CD8-positive, alpha-beta memory T cell (primary cell): ENCODE results near the gene ZNF761. TPM values are rescaled to one million over a fixed set of nuclear protein-coding genes. Genes with fewer than 3 reads are reported as not detected.
A peak's percentile ranks its signal among the peaks of the same experiment; 100 is the strongest.
"Not testable (repeated sequence)": the region's sequence is repeated elsewhere in the genome, so short reads cannot be mapped to it uniquely, and the experiment has no call there.

Experiments
- CTCF ChIA-PET: fragments of 350-600 bp; sonication (Branson Sonifier 250); formaldehyde crosslinking; loops from one replicate; lab custom pipeline; 2021; ENCODE audit warnings: antibody characterized with exemption; lab: Charles Lee
- POLR2A ChIA-PET: fragments of 350-600 bp; sonication (Branson Sonifier 250); formaldehyde crosslinking; loops from one replicate; lab custom pipeline; 2021; ENCODE audit warnings: antibody characterized with exemption; lab: Charles Lee
- DNase-seq, 5 donors: peaks; one replicate each; pipeline versions ENCODE4 v3.0.0 to v3.0.0-alpha.2; 2020 to 2022; ENCODE audit warnings: mixed read lengths in 1 of 5
- H3K27ac ChIP-seq: one replicate; pipeline ENCODE4 v1.7.0; 2013; ENCODE audit warnings: low read depth, mild to moderate bottlenecking, low read length, moderate library complexity
- H3K27me3 ChIP-seq: 2 replicates; pipeline ENCODE4 v1.7.0; 2013; ENCODE audit warnings: low read length, mild to moderate bottlenecking; ENCODE audit not compliant: insufficient read depth, poor library complexity, severe bottlenecking
- H3K36me3 ChIP-seq: 2 replicates; pipeline ENCODE4 v1.7.0; 2013; ENCODE audit warnings: mild to moderate bottlenecking, low read length, moderate library complexity; ENCODE audit not compliant: insufficient read depth
- H3K4me1 ChIP-seq: 2 replicates; pipeline ENCODE4 v1.7.0; 2013; ENCODE audit warnings: mild to moderate bottlenecking, low read length, moderate library complexity; ENCODE audit not compliant: insufficient read depth
- H3K4me3 ChIP-seq: 2 replicates; pipeline ENCODE4 v1.7.0; 2013; ENCODE audit warnings: mild to moderate bottlenecking, low read length
- H3K9me3 ChIP-seq: 2 replicates; pipeline ENCODE4 v1.7.0; 2013; ENCODE audit warnings: mild to moderate bottlenecking, low read length
- H3K27ac Mint-ChIP-seq, 8 donors: one replicate each; pipeline ENCODE4 v1.8.0; 2020 to 2021; ENCODE audit warnings: mixed read lengths in 8 of 8, mild to moderate bottlenecking in 6 of 8, inconsistent platforms in 3 of 8, moderate library complexity in 3 of 8
- H3K27me3 Mint-ChIP-seq, 2 donors: one replicate each; pipeline ENCODE4 v1.8.0; 2020 to 2021; ENCODE audit warnings: mixed read lengths in 2 of 2, mild to moderate bottlenecking in 1 of 2, moderate library complexity in 1 of 2
- H3K36me3 Mint-ChIP-seq, 3 donors: one replicate each; pipeline ENCODE4 v1.8.0; 2020 to 2021; ENCODE audit warnings: mixed read lengths in 3 of 3, inconsistent platforms in 1 of 3, mild to moderate bottlenecking in 1 of 3
- H3K4me1 Mint-ChIP-seq, 3 donors: one replicate each; pipeline ENCODE4 v1.8.0; 2020 to 2021; ENCODE audit warnings: mixed read lengths in 3 of 3, inconsistent platforms in 1 of 3, mild to moderate bottlenecking in 1 of 3
- H3K4me3 Mint-ChIP-seq, 7 donors: one replicate each; pipeline ENCODE4 v1.8.0; 2020 to 2021; ENCODE audit warnings: mixed read lengths in 7 of 7, mild to moderate bottlenecking in 6 of 7, moderate library complexity in 4 of 7, inconsistent platforms in 2 of 7
- H3K9me3 Mint-ChIP-seq, 5 donors: one replicate each; pipeline ENCODE4 v1.8.0; 2020 to 2022; ENCODE audit warnings: mixed read lengths in 5 of 5, mild to moderate bottlenecking in 3 of 5, moderate library complexity in 2 of 5, inconsistent platforms in 1 of 5
- polyA plus RNA-seq: library from polyadenylated mRNA; unstranded; fragments of 300-500 nt; fragmentation: Illumina TruSeq; gene quantifications from one replicate; pipeline ENCODE4 v1.2.3, GENCODE V29; 2021
- total RNA-seq, 2 experiments: library from RNA; stranded (reverse); gene quantifications; one replicate each; pipeline ENCODE4 v1.2.3, GENCODE V29; 2021

Gene ZNF761
- total and polyA plus RNA-seq, 3 experiments from 2014 or later, result 8.9 to 10.6 (median 10.6) TPM

- H3K27ac Mint-ChIP-seq, POLR2A ChIA-PET: not testable (repeated sequence)
- peaks cover 0 to 14% (median 1%) of the 10 kb centered on the region in 3 donors for H3K36me3 Mint-ChIP-seq
Measured at GRCh38 chr19:53503671-53504364, 72.0 kb downstream of the ZNF761 start.

GRCh38 chr19:53504365-53504703 lies 72.5 kb downstream of the ZNF761 start:
- CTCF ChIA-PET, H3K4me3 Mint-ChIP-seq: not testable (repeated sequence)

More at GRCh38 chr19:53503671-53504364, 72.0 kb downstream of the ZNF761 start:
- H3K4me1 Mint-ChIP-seq, CTCF ChIA-PET, H3K4me3 ChIP-seq, H3K4me1 ChIP-seq, DNase-seq, H3K27ac ChIP-seq, H3K9me3 ChIP-seq, H3K36me3 ChIP-seq, H3K27me3 ChIP-seq: not testable (repeated sequence)
- Mint-ChIP-seq H3K9me3 (peaks cover 4 to 30% (median 23%) of the 10 kb centered on the region in 5 donors), H3K27me3 (peaks cover 14 to 44% of the 10 kb centered on the region in 2 donors), H3K4me3 (peak overlapping the region in 1 of 7 donors; percentile 9)

GRCh38 chr19:53504885-53505284 lies 73.1 kb downstream of the ZNF761 start:
- Mint-ChIP-seq H3K4me1 (peaks cover 0 to 1% (median 0%) of the 10 kb centered on the region in 3 donors), H3K27ac (no peak overlapping the region), H3K36me3 (peaks cover 0 to 14% (median 1%) of the 10 kb centered on the region in 3 donors), H3K4me3 (no peak overlapping the region), H3K9me3 (peaks cover 0 to 26% (median 18%) of the 10 kb centered on the region in 5 donors), H3K27me3 (peaks cover 14 to 42% of the 10 kb centered on the region in 2 donors)
- Histone ChIP-seq H3K27ac (no peak overlapping the region), H3K27me3 (no peaks in the 10 kb centered on the region), H3K9me3 (no peaks in the 10 kb centered on the region), H3K4me1 (no peaks in the 10 kb centered on the region), H3K36me3 (no peaks in the 10 kb centered on the region), H3K4me3 (no peak overlapping the region)
- DNase-seq, result no peak
- POLR2A ChIA-PET, result no interaction called here
- CTCF ChIA-PET, result no interaction called here

More at GRCh38 chr19:53504365-53504703, 72.5 kb downstream of the ZNF761 start:
- H3K4me3 ChIP-seq, H3K4me1 ChIP-seq, H3K4me1 Mint-ChIP-seq, H3K27ac Mint-ChIP-seq, H3K9me3 ChIP-seq, POLR2A ChIA-PET, DNase-seq, H3K36me3 ChIP-seq, H3K27ac ChIP-seq, H3K27me3 ChIP-seq: not testable (repeated sequence)
- peaks cover 0 to 14% (median 1%) of the 10 kb centered on the region in 3 donors for H3K36me3 Mint-ChIP-seq
- peaks cover 14 to 42% of the 10 kb centered on the region in 2 donors for H3K27me3 Mint-ChIP-seq
- peaks cover under 1 to 26% (median 20%) of the 10 kb centered on the region in 5 donors for H3K9me3 Mint-ChIP-seq

GRCh38 chr19:53506728-53507127 lies 74.9 kb downstream of the ZNF761 start:
- Mint-ChIP-seq H3K27me3 (peaks cover 10 to 32% of the 10 kb centered on the region in 2 donors), H3K36me3 (peaks cover 0 to 9% (median 1%) of the 10 kb centered on the region in 3 donors), H3K4me1 (peaks cover 0 to 1% (median 0%) of the 10 kb centered on the region in 3 donors), H3K4me3 (no peak overlapping the region), H3K27ac (no peak overlapping the region), H3K9me3 (peaks cover 0 to 14% (median 12%) of the 10 kb centered on the region in 5 donors)
- no peak for DNase-seq
- Histone ChIP-seq H3K4me1 (no peaks in the 10 kb centered on the region), H3K27ac (no peak overlapping the region), H3K9me3 (no peaks in the 10 kb centered on the region), H3K4me3 (no peak overlapping the region), H3K27me3 (no peaks in the 10 kb centered on the region), H3K36me3 (no peaks in the 10 kb centered on the region)
- CTCF ChIA-PET, result no interaction called here
- POLR2A ChIA-PET, result no interaction called here

Other genes starting within 250 kb of the ZNF761 start
- gene ZNF665, start 238.6 kb upstream of the ZNF761 start, total RNA-seq, result 1 to 10 TPM; 5.0 to 5.6 TPM
- 8.7 TPM for gene ZNF665, start 238.6 kb upstream of the ZNF761 start, polyA plus RNA-seq
- 1 to 10 TPM; 7.1 to 7.8 TPM for gene ZNF677, start 177.1 kb upstream of the ZNF761 start, total RNA-seq
- gene ZNF677, start 177.1 kb upstream of the ZNF761 start, polyA plus RNA-seq, result 21.2 TPM
- not detected for gene VN1R2, start 173.7 kb upstream of the ZNF761 start, total RNA-seq
- not detected for gene VN1R2, start 173.7 kb upstream of the ZNF761 start, polyA plus RNA-seq
- not detected for gene VN1R4, start 164.3 kb upstream of the ZNF761 start, total RNA-seq
- not detected for gene VN1R4, start 164.3 kb upstream of the ZNF761 start, polyA plus RNA-seq
- 1 to 10 TPM; 5.8 to 6.3 TPM for gene ZNF845, start 98.2 kb upstream of the ZNF761 start, total RNA-seq
- gene ZNF845, start 98.2 kb upstream of the ZNF761 start, polyA plus RNA-seq, result 11.5 TPM
- 10 to 100 TPM; 17.8 to 18.7 TPM for gene ZNF525, start 66.3 kb upstream of the ZNF761 start, total RNA-seq
- gene ZNF525, start 66.3 kb upstream of the ZNF761 start, polyA plus RNA-seq, result 9.9 TPM
- 10 to 100 TPM; 10.1 to 10.5 TPM for gene ZNF765, start 36.8 kb upstream of the ZNF761 start, total RNA-seq
- 10.0 TPM for gene ZNF765, start 36.8 kb upstream of the ZNF761 start, polyA plus RNA-seq
- 1 to 10 TPM; 5.6 to 6.6 TPM for gene ZNF813, start 35.7 kb downstream of the ZNF761 start, total RNA-seq
- gene ZNF813, start 35.7 kb downstream of the ZNF761 start, polyA plus RNA-seq, result 4.7 TPM
- 10 to 100 TPM; 17.5 to 18.6 TPM for gene ZNF331, start 106.2 kb downstream of the ZNF761 start, total RNA-seq
- 43.9 TPM for gene ZNF331, start 106.2 kb downstream of the ZNF761 start, polyA plus RNA-seq
- gene DPRX, start 200.0 kb downstream of the ZNF761 start, total RNA-seq, result not detected
- gene DPRX, start 200.0 kb downstream of the ZNF761 start, polyA plus RNA-seq, result not detected